BE2C (cell line): ENCODE results near the gene UQCR11.
A peak's percentile ranks its signal among the peaks of the same experiment; 100 is the strongest.

ENCODE experiments used
- DNase-seq: peaks from one replicate; pipeline ENCODE4 v3.0.0-alpha.2; 2020
- H3K27me3 ChIP-seq: fragments of 250-450 bp; sonication (Bioruptor Pico); 2 replicates; pipeline ENCODE4 v1.5.1; 2020; ENCODE audit warnings: mild to moderate bottlenecking
- H3K36me3 ChIP-seq: fragments of 250-450 bp; sonication (Bioruptor Pico); 2 replicates; pipeline ENCODE4 v1.5.1; 2020; ENCODE audit warnings: mild to moderate bottlenecking
- H3K4me1 ChIP-seq: fragments of 250-450 bp; sonication (Bioruptor Pico); 2 replicates; pipeline ENCODE4 v1.5.1; 2020
- H3K4me3 ChIP-seq: 2 replicates; pipeline ENCODE4 v1.5.1; 2011; ENCODE audit warnings: low read depth, low read length
- H3K9me3 ChIP-seq: fragments of 250-450 bp; sonication (Bioruptor Pico); 2 replicates; pipeline ENCODE4 v1.5.1; 2020
- CTCF ChIP-seq: IDR thresholded peaks from 2 replicates; pipeline ENCODE4 v1.5.1; 2012; ENCODE audit warnings: mild to moderate bottlenecking, low read depth, low read length

The UQCR11 gene

GRCh38 chr19:1650650-1651567, 45.6 kb upstream of the UQCR11 start:
- no peak for TF ChIP-seq CTCF
- H3K4me3 ChIP-seq, result peak overlapping the region; percentile 72
- H3K9me3 ChIP-seq, result no peaks in the 10 kb centered on the region
- DNase-seq, result peak; percentile 24
- H3K4me1 ChIP-seq, result no peaks in the 10 kb centered on the region
- H3K27me3 ChIP-seq, result no peaks in the 10 kb centered on the region
- H3K36me3 ChIP-seq, result peaks cover 38% of the 10 kb centered on the region

GRCh38 chr19:1649706-1650649, 44.7 kb upstream of the UQCR11 start:
- no peaks in the 10 kb centered on the region for H3K27me3 ChIP-seq
- peak; percentile 33 for DNase-seq
- no peak for TF ChIP-seq CTCF
- no peaks in the 10 kb centered on the region for H3K9me3 ChIP-seq
- H3K36me3 ChIP-seq, result peaks cover 47% of the 10 kb centered on the region
- no peaks in the 10 kb centered on the region for H3K4me1 ChIP-seq
- no peak overlapping the region; the same call in 1 of the 2 replicates for H3K4me3 ChIP-seq

- Histone ChIP-seq H3K4me3 (no peak overlapping the region), H3K4me1 (no peaks in the 10 kb centered on the region), H3K27me3 (no peaks in the 10 kb centered on the region), H3K36me3 (peaks cover 54% of the 10 kb centered on the region), H3K9me3 (no peaks in the 10 kb centered on the region)
- no peak for TF ChIP-seq CTCF
- no peak for DNase-seq
These were observed 43.8 kb upstream of the UQCR11 start for GRCh38 chr19:1648920-1649541.

- Histone ChIP-seq H3K27me3 (no peaks in the 10 kb centered on the region), H3K4me1 (no peaks in the 10 kb centered on the region), H3K36me3 (peaks cover 60% of the 10 kb centered on the region), H3K4me3 (no peak overlapping the region), H3K9me3 (no peaks in the 10 kb centered on the region)
- no peak for TF ChIP-seq CTCF
- no peak for DNase-seq
These were observed 43.2 kb upstream of the UQCR11 start for GRCh38 chr19:1648459-1648849.

GRCh38 chr19:1647501-1648458, 42.5 kb upstream of the UQCR11 start:
- peak; percentile 8 for DNase-seq
- no peak overlapping the region for H3K4me3 ChIP-seq
- H3K4me1 ChIP-seq, result no peaks in the 10 kb centered on the region
- no peak for TF ChIP-seq CTCF
- H3K9me3 ChIP-seq, result no peaks in the 10 kb centered on the region
- peaks cover 67% of the 10 kb centered on the region for H3K36me3 ChIP-seq
- H3K27me3 ChIP-seq, result no peaks in the 10 kb centered on the region
